Fibroblast of lung (primary cell): ENCODE data around the gene KIF16B.

Experiments
- CTCF ChIP-seq, 2 donors: IDR thresholded peaks in 1 of 2; conservative IDR thresholded peaks in 1 of 2; 1 replicate in 1 of 2; 2 replicates in 1 of 2; pipeline ENCODE4 v1.5.1; 2011 to 2012; ENCODE audit warnings: low read length in 2 of 2, control low read depth in 1 of 2, inconsistent platforms in 1 of 2, low read depth in 1 of 2, mild to moderate bottlenecking in 1 of 2
- EZH2 ChIP-seq: IDR thresholded peaks from 2 replicates; pipeline ENCODE4 v1.5.1; 2012; ENCODE audit warnings: low read length, control low read depth, mild to moderate bottlenecking; ENCODE audit errors: missing control alignments

DNA sequence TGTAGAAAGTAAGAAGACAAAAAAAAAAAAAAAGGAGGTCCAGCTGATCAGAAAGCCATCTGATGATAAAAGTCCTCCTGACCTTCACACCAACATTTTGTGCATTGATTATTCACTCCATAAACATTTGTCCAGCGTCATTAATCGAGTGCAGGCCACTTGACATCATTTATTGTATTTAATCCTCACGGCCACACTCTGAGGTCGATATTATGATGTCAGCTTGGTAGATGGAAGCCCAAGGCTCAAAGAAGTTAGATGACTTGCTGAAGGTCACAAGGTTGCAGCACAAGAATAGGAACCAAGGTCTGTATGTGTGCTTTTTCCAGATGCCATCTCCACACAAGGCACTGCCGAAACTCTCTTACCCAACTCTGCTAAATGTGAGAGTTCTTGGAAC lies 328.4 kb downstream of the KIF16B start:
- TF ChIP-seq CTCF (conservative IDR thresholded peaks at IDR 0.05 in 1 of 2, IDR thresholded peaks at IDR 0.05 in 1 of 2; ENCODE audit: low read depth in 1 of 2, low read length in 2 of 2) (no peak), EZH2 (no peak)
